K562 (cell line): ENCODE results near the gene IPO13. TPM values are rescaled to one million over a fixed set of nuclear protein-coding genes. Genes with fewer than 3 reads are reported as not detected.

Source experiments
- ATAC-seq: fragments of 200-7000 bp; cut with Tn5 transposase; 3 replicates; pipeline ENCODE4 v1.9.1; 2020; ENCODE audit warnings: moderate library complexity
- BruUV-seq: library from RNA; stranded (reverse); fragments of 400-500 nt; replicated peaks from 2 replicates; lab custom pipeline; 2021; lab: Mats Ljungman, UMichigan
- CTCF ChIA-PET: fragments of 300-600 bp; formaldehyde crosslinking; extraction: SDS; loops from one replicate; lab custom pipeline; 2021; ENCODE audit warnings: low intra/inter-chr PET ratio; lab: Yijun Ruan, JAX
- POLR2A ChIA-PET: fragments of 300-600, 350-650 bp; sonication (Branson Sonifier 250); formaldehyde crosslinking; extraction: SDS; loops from one replicate; lab custom pipeline; 2021; ENCODE audit warnings: antibody characterized with exemption, inconsistent platforms; lab: Yijun Ruan, JAX
- DNase-seq, 4 experiments: peaks; one replicate each; pipeline versions ENCODE4 v3.0.0 to v3.0.0-alpha.2; 2011 to 2018; ENCODE audit warnings: low spot score in 3 of 4, mixed read lengths in 3 of 4; ENCODE audit errors: extremely low read depth in 1 of 4
- FAIRE-seq: peaks from 2 replicates; lab custom pipeline; 2011; peaks lifted over from hg19 to GRCh38; lab: Jason Lieb, UNC
- H2AFZ ChIP-seq: 2 replicates; pipeline ENCODE4 v1.6.0; 2011; ENCODE audit warnings: low read depth, low read length, control low read depth, inconsistent platforms
- H3K27ac ChIP-seq: fragments of 200-600 bp; 3 replicates; pipeline ENCODE4 v1.8.0; 2011; ENCODE audit warnings: low read depth, mild to moderate bottlenecking, control low read depth, inconsistent platforms, low read length, moderate library complexity, mixed read lengths; ENCODE audit errors: extremely low read depth
- H3K27me3 ChIP-seq, 2 experiments: fragments of 300-600 bp in 1 of 2; 2 replicates in 1 of 2; 3 replicates in 1 of 2; pipeline versions ENCODE4 v1.6.0 to v1.8.0; 2011; ENCODE audit warnings: inconsistent platforms in 2 of 2, low read length in 2 of 2, mild to moderate bottlenecking in 1 of 2, mixed read lengths in 1 of 2, moderate library complexity in 1 of 2; ENCODE audit not compliant: control insufficient read depth in 2 of 2, insufficient read depth in 2 of 2
- H3K36me3 ChIP-seq: fragments of 300-600 bp; 3 replicates; pipeline ENCODE4 v1.8.0; 2011; ENCODE audit warnings: mild to moderate bottlenecking, low read length, inconsistent platforms; ENCODE audit not compliant: control insufficient read depth, insufficient read depth
- H3K4me1 ChIP-seq, 2 experiments: fragments of 200-600 bp in 1 of 2; replicated peaks in 1 of 2; 2 replicates in 1 of 2; 3 replicates in 1 of 2; pipeline versions ENCODE4 v1.5.1 to v1.8.0; 2011; ENCODE audit warnings: inconsistent platforms in 2 of 2, low read length in 2 of 2, mild to moderate bottlenecking in 1 of 2, mixed read lengths in 1 of 2, moderate library complexity in 1 of 2; ENCODE audit not compliant: control insufficient read depth in 2 of 2, insufficient read depth in 2 of 2
- H3K4me2 ChIP-seq: 2 replicates; pipeline ENCODE4 v1.6.1; 2011; ENCODE audit warnings: low read length, control low read depth, inconsistent platforms, mixed read lengths; ENCODE audit not compliant: insufficient read depth
- H3K4me3 ChIP-seq: fragments of 200-600 bp; sonication (generic), shearing (Covaris generic); 2 replicates; pipeline ENCODE4 v1.5.1; 2016; ENCODE audit warnings: control low read depth, inconsistent platforms
- H3K79me2 ChIP-seq: fragments of 200-600 bp; 3 replicates; pipeline ENCODE4 v1.8.0; 2011; ENCODE audit warnings: low read length, inconsistent platforms; ENCODE audit not compliant: control insufficient read depth, insufficient read depth
- H3K9ac ChIP-seq, 2 experiments: 2 replicates each; pipeline versions ENCODE4 v1.6.0 to v1.6.1; 2011; ENCODE audit warnings: low read depth in 2 of 2, low read length in 2 of 2, control low read depth in 1 of 2, inconsistent platforms in 1 of 2, mild to moderate bottlenecking in 1 of 2, mixed read lengths in 1 of 2; ENCODE audit not compliant: insufficient read depth in 1 of 2
- H3K9me1 ChIP-seq: one replicate; pipeline ENCODE4 v1.6.0; 2011; ENCODE audit warnings: inconsistent platforms, mild to moderate bottlenecking, low read length, moderate library complexity; ENCODE audit not compliant: control insufficient read depth, insufficient read depth
- H3K9me3 ChIP-seq: replicated peaks from 2 replicates; pipeline ENCODE4 v1.5.1; 2011; ENCODE audit warnings: low read depth, low read length, inconsistent platforms; ENCODE audit not compliant: control insufficient read depth, insufficient read depth
- H4K20me1 ChIP-seq: replicated peaks from 2 replicates; pipeline ENCODE4 v1.6.1; 2011; ENCODE audit warnings: low read length, inconsistent platforms, mixed read lengths; ENCODE audit not compliant: control insufficient read depth, insufficient read depth
- CREB1 ChIP-seq, 2 experiments: sonication (generic) in 1 of 2; formaldehyde crosslinking in 1 of 2; IDR thresholded peaks; 2 replicates each; pipeline versions ENCODE4 v1.6.1 to v1.8.0; 2012 to 2022; ENCODE audit warnings: inconsistent platforms in 1 of 2, mild to moderate bottlenecking in 1 of 2, missing genetic modification reagents in 1 of 2, moderate library complexity in 1 of 2
- ERF ChIP-seq: fragments of 450-650 bp; formaldehyde crosslinking; IDR thresholded peaks from 2 replicates; pipeline ENCODE4 v1.4.0; 2020; ENCODE audit warnings: mild to moderate bottlenecking, mixed read lengths
- HEY1 ChIP-seq: fragments of 250-450 bp; sonication (Bioruptor Pico); IDR thresholded peaks from 2 replicates; pipeline ENCODE4 v1.5.0; 2020; ENCODE audit warnings: mild to moderate bottlenecking, moderate library complexity, borderline replicate concordance
- PHF21A ChIP-seq: fragments of 450-650 bp; IDR thresholded peaks from 2 replicates; pipeline ENCODE4 v1.6.1; 2017; ENCODE audit warnings: low read depth, borderline replicate concordance
- SMAD4 ChIP-seq: fragments of 250-450 bp; sonication (Bioruptor Pico); conservative IDR thresholded peaks from 2 replicates; pipeline ENCODE4 v1.8.0; 2021; ENCODE audit warnings: inconsistent platforms, mild to moderate bottlenecking, moderate library complexity
- TAF7 ChIP-seq: fragments of 450-650 bp; IDR thresholded peaks from 2 replicates; pipeline ENCODE4 v1.6.1; 2016; ENCODE audit warnings: missing genetic modification characterization, missing compliant biosample characterization
- YY1 ChIP-seq, 3 experiments: IDR thresholded peaks; 2 replicates each; pipeline ENCODE4 v1.6.1; 2011; ENCODE audit warnings: low read length in 2 of 3, mild to moderate bottlenecking in 2 of 3, moderate library complexity in 2 of 3, borderline replicate concordance in 1 of 3, control low read depth in 1 of 3, low read depth in 1 of 3; ENCODE audit not compliant: insufficient read depth in 3 of 3, insufficient replicate concordance in 2 of 3, control insufficient read depth in 1 of 3, insufficient read length in 1 of 3; ENCODE audit errors: extremely low read depth in 1 of 3
- ZC3H4 ChIP-seq: sonication (generic); formaldehyde crosslinking; IDR thresholded peaks from 2 replicates; pipeline ENCODE4 v1.9.0; 2021; ENCODE audit warnings: missing genetic modification reagents, borderline replicate concordance
- ZNF143 ChIP-seq: sonication (generic); formaldehyde crosslinking; IDR thresholded peaks from 2 replicates; pipeline ENCODE4 v1.9.0; 2022; ENCODE audit warnings: mild to moderate bottlenecking, missing genetic modification reagents
- ZNF239 ChIP-seq: fragments of 250-450 bp; sonication (Bioruptor Pico); IDR thresholded peaks from 2 replicates; pipeline ENCODE4 v1.4.0; 2020; ENCODE audit warnings: mild to moderate bottlenecking
- ZNF431 ChIP-seq: sonication (generic); formaldehyde crosslinking; IDR thresholded peaks from 2 replicates; pipeline ENCODE4 v1.8.0; 2022; ENCODE audit warnings: mild to moderate bottlenecking, missing genetic modification reagents
- WGBS: fragments of 100-300 bp; shearing (Covaris generic); methylation state at CpG from one replicate; pipeline ENCODE4 v1.1.6; 2016; ENCODE audit warnings: low coverage, mixed read lengths; ENCODE audit not compliant: insufficient coverage; ENCODE audit errors: missing lambda C conversion rate; 5-methylcytosine and 5-hydroxymethylcytosine counted together
- in situ Hi-C: fragments of 300-500 bp; cut with MboI; formaldehyde crosslinking; loops from 4 replicates; pipeline ENCODE4 v1.15.0; 2018; ENCODE audit warnings: inconsistent platforms, mixed read lengths
- intact Hi-C: fragments of 100-400 bp; cut with micrococcal nuclease; formaldehyde crosslinking; loops from 2 replicates; pipeline ENCODE4 v1.14.2; 2022
- polyA plus RNA-seq, 8 experiments: library from polyadenylated mRNA; depleted of rRNA in 4 of 8; stranded (reverse) in 5 of 8; unstranded in 3 of 8; fragments of >200 nt; fragmentation: Nextera tagmentation in 2 of 8; fragmentation: Illumina TruSeq in 1 of 8; extraction: Ambion mirVana in 2 of 8; extraction: Trizol in 1 of 8; gene quantifications; 2 replicates each; pipeline versions ENCODE4 v1.2.1 to v1.2.3, GENCODE V29; 2011 to 2014; ENCODE audit warnings: inconsistent platforms in 1 of 8, missing spikeins in 1 of 8
- total RNA-seq, 7 experiments: library from RNA; depleted of rRNA in 6 of 7; stranded (reverse); fragments of >200 nt in 6 of 7; fragmentation: Illumina TruSeq in 2 of 7; extraction: Trizol in 2 of 7; gene quantifications; 2 replicates each; pipeline versions ENCODE4 v1.2.1 to v1.2.3, GENCODE V29; 2011 to 2021; ENCODE audit warnings: low replicate concordance in 1 of 7
- TF ChIP-seq, protein P1 (sequence below): fragments of 450-650 bp; IDR thresholded peaks from 2 replicates; pipeline ENCODE4 v1.6.1; 2016; ENCODE audit warnings: missing biosample characterization, missing genetic modification characterization
- TF ChIP-seq, protein P2 (sequence below): sonication (generic); formaldehyde crosslinking; IDR thresholded peaks from 2 replicates; pipeline ENCODE4 v1.8.0; 2023; ENCODE audit warnings: mild to moderate bottlenecking, missing genetic modification reagents
- TF ChIP-seq, protein P3 (sequence below): fragments of 450-650 bp; IDR thresholded peaks from 2 replicates; pipeline ENCODE4 v1.6.1; 2016

Gene IPO13
- total and polyA plus RNA-seq, 9 of the 15 experiments (the other 6 are each of a cell fraction or from before 2014, with no cell fraction given): 7.0 to 30.8 (median 16.2) TPM

DNA sequence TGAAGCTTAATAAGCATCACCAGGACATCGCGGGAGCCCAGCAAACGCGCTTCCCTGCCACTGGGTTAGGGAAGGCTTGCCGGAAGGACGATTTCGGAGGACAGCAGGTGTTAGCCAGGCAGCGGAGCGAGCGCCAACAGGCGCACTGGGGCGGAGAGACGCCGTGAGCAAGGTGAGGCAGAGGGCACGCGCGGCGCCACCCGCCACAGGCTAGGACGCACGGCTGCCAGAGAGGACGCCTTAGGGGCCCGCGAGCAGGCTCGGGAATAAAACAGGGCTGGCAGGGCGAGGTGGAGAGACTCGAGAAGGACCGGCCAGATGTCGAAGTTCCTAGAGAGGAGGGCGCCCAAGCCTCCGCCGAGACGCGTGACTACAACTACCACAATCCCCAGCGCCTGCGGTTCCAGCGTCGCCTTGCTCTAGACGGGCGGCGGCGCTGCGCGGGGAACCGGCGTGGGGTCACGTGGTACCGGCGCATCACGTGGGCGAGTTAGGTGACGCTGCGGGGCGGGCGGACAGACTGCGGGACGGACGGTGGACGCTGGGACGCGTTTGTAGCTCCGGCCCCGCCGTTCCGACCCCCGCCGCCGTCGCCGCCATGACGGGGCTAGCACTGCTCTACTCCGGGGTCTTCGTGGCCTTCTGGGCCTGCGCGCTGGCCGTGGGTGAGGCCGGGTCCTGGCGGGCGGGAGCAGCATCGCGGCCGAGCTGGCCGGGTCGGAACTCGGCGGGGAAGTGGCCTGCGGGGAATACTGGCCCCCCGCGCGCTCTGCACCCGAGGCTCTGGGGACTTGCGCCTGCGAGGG, 27.9 kb downstream of the IPO13 start, which contains the start of gene ATP6V0B:
ATP6V0B (plus strand) TSS at position 518 of the 806 bp plus-strand sequence; CDS start at position 599, 81 bp downstream.
- Histone ChIP-seq H3K4me1 (peaks cover 41 to 67% of the 10 kb centered on the region in 2 experiments), H2AFZ (peak within 1 kb of the TSS; percentile 97), H4K20me1 (peaks cover 24% of the 10 kb centered on the region), H3K27ac (peak within 1 kb of the TSS; percentile 89), H3K36me3 (peaks cover 61% of the 10 kb centered on the region), H3K27me3 (no peaks in the 10 kb centered on the region), H3K4me3 (peak within 1 kb of the TSS; percentile 87), H3K9me3 (no peaks in the 10 kb centered on the region), H3K9me1 (peaks cover 10% of the 10 kb centered on the region), H3K9ac (peak within 1 kb of the TSS; percentile 88 to 98), H3K4me2 (peak within 1 kb of the TSS; percentile 90), H3K79me2 (peaks cover 62% of the 10 kb centered on the region)
- ChIA-PET CTCF (no interaction called here), POLR2A (interaction anchor here (0.5 to 2.1 kb wide), 17 partner anchors 12 to 818 kb away, joined by 3 to 7 read pairs (median 3); no protein-coding TSS in a partner anchor)
- ATAC-seq (peak; percentile 87), FAIRE-seq (peak; percentile 92), DNase-seq (peak; percentile 91 to 99 (median 95))
- under 1% methylated on average over 69 of the region's 93 CpGs for WGBS
- in situ Hi-C loops: no loop called here
- no TSS peak for BruUV-seq
- intact Hi-C loops: loop anchor here (1.0 to 2.0 kb wide), 2 partner anchors 16 to 28 kb away; partner anchors contain the start of genes CCDC24 and IPO13
- TF ChIP-seq, protein P1, sequence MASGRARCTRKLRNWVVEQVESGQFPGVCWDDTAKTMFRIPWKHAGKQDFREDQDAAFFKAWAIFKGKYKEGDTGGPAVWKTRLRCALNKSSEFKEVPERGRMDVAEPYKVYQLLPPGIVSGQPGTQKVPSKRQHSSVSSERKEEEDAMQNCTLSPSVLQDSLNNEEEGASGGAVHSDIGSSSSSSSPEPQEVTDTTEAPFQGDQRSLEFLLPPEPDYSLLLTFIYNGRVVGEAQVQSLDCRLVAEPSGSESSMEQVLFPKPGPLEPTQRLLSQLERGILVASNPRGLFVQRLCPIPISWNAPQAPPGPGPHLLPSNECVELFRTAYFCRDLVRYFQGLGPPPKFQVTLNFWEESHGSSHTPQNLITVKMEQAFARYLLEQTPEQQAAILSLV (tag): no peak
- TF ChIP-seq SMAD4 (CRISPR knock-in tag): peak; percentile 75
- no peak for TF ChIP-seq PHF21A
- peak; percentile 49 for TF ChIP-seq ERF (CRISPR knock-in tag)
- no peak for TF ChIP-seq HEY1 (CRISPR knock-in tag)
- no peak for TF ChIP-seq ZNF239 (CRISPR knock-in tag)
- TF ChIP-seq ZNF143 (CRISPR knock-in tag): peak; percentile 99
- TF ChIP-seq ZC3H4 (CRISPR knock-in tag): no peak
- TF ChIP-seq, protein P2, sequence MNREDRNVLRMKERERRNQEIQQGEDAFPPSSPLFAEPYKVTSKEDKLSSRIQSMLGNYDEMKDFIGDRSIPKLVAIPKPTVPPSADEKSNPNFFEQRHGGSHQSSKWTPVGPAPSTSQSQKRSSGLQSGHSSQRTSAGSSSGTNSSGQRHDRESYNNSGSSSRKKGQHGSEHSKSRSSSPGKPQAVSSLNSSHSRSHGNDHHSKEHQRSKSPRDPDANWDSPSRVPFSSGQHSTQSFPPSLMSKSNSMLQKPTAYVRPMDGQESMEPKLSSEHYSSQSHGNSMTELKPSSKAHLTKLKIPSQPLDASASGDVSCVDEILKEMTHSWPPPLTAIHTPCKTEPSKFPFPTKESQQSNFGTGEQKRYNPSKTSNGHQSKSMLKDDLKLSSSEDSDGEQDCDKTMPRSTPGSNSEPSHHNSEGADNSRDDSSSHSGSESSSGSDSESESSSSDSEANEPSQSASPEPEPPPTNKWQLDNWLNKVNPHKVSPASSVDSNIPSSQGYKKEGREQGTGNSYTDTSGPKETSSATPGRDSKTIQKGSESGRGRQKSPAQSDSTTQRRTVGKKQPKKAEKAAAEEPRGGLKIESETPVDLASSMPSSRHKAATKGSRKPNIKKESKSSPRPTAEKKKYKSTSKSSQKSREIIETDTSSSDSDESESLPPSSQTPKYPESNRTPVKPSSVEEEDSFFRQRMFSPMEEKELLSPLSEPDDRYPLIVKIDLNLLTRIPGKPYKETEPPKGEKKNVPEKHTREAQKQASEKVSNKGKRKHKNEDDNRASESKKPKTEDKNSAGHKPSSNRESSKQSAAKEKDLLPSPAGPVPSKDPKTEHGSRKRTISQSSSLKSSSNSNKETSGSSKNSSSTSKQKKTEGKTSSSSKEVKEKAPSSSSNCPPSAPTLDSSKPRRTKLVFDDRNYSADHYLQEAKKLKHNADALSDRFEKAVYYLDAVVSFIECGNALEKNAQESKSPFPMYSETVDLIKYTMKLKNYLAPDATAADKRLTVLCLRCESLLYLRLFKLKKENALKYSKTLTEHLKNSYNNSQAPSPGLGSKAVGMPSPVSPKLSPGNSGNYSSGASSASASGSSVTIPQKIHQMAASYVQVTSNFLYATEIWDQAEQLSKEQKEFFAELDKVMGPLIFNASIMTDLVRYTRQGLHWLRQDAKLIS (CRISPR knock-in tag): peak; percentile 39
- no peak for TF ChIP-seq ZNF431 (CRISPR knock-in tag)
- peak; percentile 98 for TF ChIP-seq CREB1 (IDR thresholded peaks at IDR 0.05)
- peak; percentile 99 for TF ChIP-seq CREB1 (CRISPR knock-in tag; IDR thresholded peaks at IDR 0.05)
- TF ChIP-seq TAF7 (tag): peak; percentile 11; the same call in 1 of the 2 replicates
- peak; percentile 9 to 76 (median 73) for TF ChIP-seq YY1 (IDR thresholded peaks at IDR 0.05; ENCODE audit: borderline replicate concordance in 1 of 3, control insufficient read depth in 1 of 3, extremely low read depth in 1 of 3, insufficient read depth in 3 of 3, insufficient read length in 1 of 3, insufficient replicate concordance in 2 of 3, low read depth in 1 of 3, low read length in 2 of 3)
- TF ChIP-seq, protein P3, sequence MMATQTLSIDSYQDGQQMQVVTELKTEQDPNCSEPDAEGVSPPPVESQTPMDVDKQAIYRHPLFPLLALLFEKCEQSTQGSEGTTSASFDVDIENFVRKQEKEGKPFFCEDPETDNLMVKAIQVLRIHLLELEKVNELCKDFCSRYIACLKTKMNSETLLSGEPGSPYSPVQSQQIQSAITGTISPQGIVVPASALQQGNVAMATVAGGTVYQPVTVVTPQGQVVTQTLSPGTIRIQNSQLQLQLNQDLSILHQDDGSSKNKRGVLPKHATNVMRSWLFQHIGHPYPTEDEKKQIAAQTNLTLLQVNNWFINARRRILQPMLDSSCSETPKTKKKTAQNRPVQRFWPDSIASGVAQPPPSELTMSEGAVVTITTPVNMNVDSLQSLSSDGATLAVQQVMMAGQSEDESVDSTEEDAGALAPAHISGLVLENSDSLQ: peak; percentile 51
